PFSK-1 (cell line): ENCODE measurements around the gene ZBTB6.

ENCODE experiments used
- FOXP2 ChIP-seq: optimal IDR thresholded peaks from 2 replicates; pipeline ENCODE3; 2011; ENCODE audit warnings: borderline replicate concordance, control low read depth, inconsistent platforms; ENCODE audit not compliant: insufficient read depth; ENCODE audit errors: extremely low read length, extremely low read depth
- POLR2AphosphoS5 ChIP-seq: IDR thresholded peaks from 2 replicates; pipeline ENCODE4 v1.6.1; 2012; ENCODE audit warnings: low read depth, mild to moderate bottlenecking, control low read depth, low read length, moderate library complexity
- REST ChIP-seq, 2 experiments: IDR thresholded peaks; 2 replicates each; pipeline versions ENCODE4 v1.6.1 to v1.8.0; 2011 to 2012; ENCODE audit warnings: low read depth in 2 of 2, low read length in 2 of 2, control low read depth in 1 of 2, inconsistent platforms in 1 of 2, mild to moderate bottlenecking in 1 of 2, moderate library complexity in 1 of 2; ENCODE audit not compliant: insufficient read depth in 1 of 2
- SIN3A ChIP-seq: IDR thresholded peaks from 2 replicates; pipeline ENCODE4 v1.6.1; 2012; ENCODE audit warnings: mild to moderate bottlenecking, low read length, moderate library complexity, borderline replicate concordance; ENCODE audit not compliant: insufficient read depth
- TAF1 ChIP-seq: IDR thresholded peaks from 2 replicates; pipeline ENCODE4 v1.6.1; 2012; ENCODE audit warnings: low read length, control low read depth, borderline replicate concordance; ENCODE audit not compliant: insufficient read depth

ZBTB6 gene

DNA sequence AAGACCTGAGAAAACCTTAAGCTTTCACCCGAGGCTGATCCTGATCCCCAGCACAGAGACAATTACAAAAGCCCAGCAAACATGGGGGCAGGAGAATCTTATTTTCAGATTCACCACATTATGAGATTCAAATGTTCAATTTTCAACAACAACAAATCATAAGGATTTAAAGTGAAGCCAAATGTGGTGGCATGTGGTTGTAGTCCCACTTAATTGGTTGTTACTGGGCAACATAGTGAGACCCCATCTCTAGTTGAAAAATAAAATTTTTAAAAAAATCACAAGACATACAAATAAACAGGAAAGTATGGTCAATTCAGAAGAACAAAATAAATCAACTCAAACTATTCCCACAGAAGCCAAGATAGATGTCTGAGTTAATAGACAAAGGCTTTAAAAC, 23.8 kb upstream of the ZBTB6 start:
- TF ChIP-seq POLR2AphosphoS5: no peak
- TF ChIP-seq SIN3A: no peak
- no peak for TF ChIP-seq TAF1
- no peak for TF ChIP-seq REST (IDR thresholded peaks at IDR 0.05; ENCODE audit: insufficient read depth in 1 of 2, low read depth in 2 of 2, low read length in 2 of 2)
- no peak for TF ChIP-seq FOXP2

- TF ChIP-seq POLR2AphosphoS5 (no peak), FOXP2 (no peak), REST (IDR thresholded peaks at IDR 0.05; ENCODE audit: insufficient read depth in 1 of 2, low read depth in 2 of 2, low read length in 2 of 2) (no peak), TAF1 (no peak), SIN3A (no peak)
These were observed 23.3 kb upstream of the ZBTB6 start for GRCh38 chr9:122936464-122936863.

- TF ChIP-seq SIN3A (0 out of 2 replicates have a peak, but pooled peaks have one; percentile 93), TAF1 (peak; percentile 74; the same call in 1 of the 2 replicates), FOXP2 (peak; percentile 66), REST (IDR thresholded peaks at IDR 0.05; ENCODE audit: insufficient read depth in 1 of 2, low read depth in 2 of 2, low read length in 2 of 2) (0 out of 4 replicates have a peak, but pooled peaks of 1 of the 2 experiments have one; percentile 26), POLR2AphosphoS5 (peak; percentile 81)
These were observed 18.4 kb upstream of the ZBTB6 start, which contains the start of gene ZBTB26 for GRCh38 chr9:122931226-122932121. ZBTB26 (minus strand) TSS chr9:122931512; CDS start chr9:122919934, 11,578 bp downstream.

DNA sequence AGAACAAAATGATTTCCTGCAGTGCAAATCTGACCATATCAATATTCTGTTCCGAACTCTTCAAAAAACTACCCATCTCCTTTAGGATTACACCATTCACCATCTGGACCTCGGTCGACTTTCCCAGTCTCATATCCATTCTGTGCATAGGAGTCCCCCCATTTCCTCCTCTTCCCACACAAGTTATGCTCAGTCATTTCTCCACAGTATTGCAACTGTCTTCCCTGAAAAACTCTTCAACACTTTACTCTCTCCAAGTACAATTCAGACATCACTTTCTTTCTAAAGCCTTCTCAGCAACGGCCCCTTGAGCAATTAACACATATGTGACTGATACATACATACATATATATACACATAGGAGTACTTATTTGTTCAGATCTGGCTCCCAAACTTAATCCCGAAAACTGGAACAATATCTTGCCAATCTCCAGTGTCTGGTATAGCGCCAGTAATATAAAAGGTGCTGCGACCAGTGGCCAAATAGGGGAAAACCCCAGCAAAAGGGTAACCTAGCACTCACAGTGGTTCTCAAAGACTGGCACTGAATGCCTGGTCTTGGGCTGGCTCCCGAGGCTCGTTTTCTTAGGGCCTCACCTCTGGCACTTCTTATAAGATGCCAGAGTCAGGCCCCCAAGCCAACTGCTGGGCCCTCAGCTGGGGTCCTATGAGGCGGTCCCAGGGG, 17.6 kb upstream of the ZBTB6 start:
- TF ChIP-seq SIN3A: no peak
- no peak for TF ChIP-seq FOXP2
- no peak for TF ChIP-seq REST (IDR thresholded peaks at IDR 0.05; ENCODE audit: insufficient read depth in 1 of 2, low read depth in 2 of 2, low read length in 2 of 2)
- TF ChIP-seq POLR2AphosphoS5: no peak
- no peak for TF ChIP-seq TAF1
